A549 (cell line): ENCODE measurements around the gene LATS1. TPM values are rescaled to one million over a fixed set of nuclear protein-coding genes. Genes with fewer than 3 reads are reported as not detected.

Experiments
- ATAC-seq, 2 experiments: fragments of 200-7000 bp in 1 of 2; fragments of >200 bp in 1 of 2; cut with Nextera tagmentation in 1 of 2; cut with Tn5 transposase in 1 of 2; 3 replicates each; pipeline versions ENCODE4 v1.8.0 to v1.9.1; 2018 to 2020; ENCODE audit warnings: mild to moderate bottlenecking in 1 of 2, moderate library complexity in 1 of 2
- CTCF ChIA-PET: fragments of 300-600 bp; sonication (Branson Sonifier 250); formaldehyde crosslinking; extraction: SDS; loops from one replicate; lab custom pipeline; 2021; ENCODE audit warnings: antibody characterized with exemption, inconsistent platforms; lab: Yijun Ruan, JAX
- POLR2A ChIA-PET: fragments of 350-600 bp; formaldehyde crosslinking; extraction: SDS; loops from one replicate; lab custom pipeline; 2021; ENCODE audit warnings: antibody characterized with exemption, inconsistent platforms; lab: Yijun Ruan, JAX
- DNase-seq, 2 experiments: peaks; one replicate each; pipeline versions ENCODE4 v3.0.0 to v3.0.0-alpha.2; 2011 to 2016; ENCODE audit warnings: low read depth in 1 of 2, low spot score in 1 of 2
- FAIRE-seq: peaks from 2 replicates; lab custom pipeline; 2011; peaks lifted over from hg19 to GRCh38; lab: Jason Lieb, UNC
- H3K27ac ChIP-seq, 2 experiments: fragments of >200 bp; sonication (Bioruptor Twin); formaldehyde crosslinking; 3 replicates each; pipeline ENCODE4 v1.5.1; 2016 to 2017
- H3K4me1 ChIP-seq: fragments of >200 bp; sonication (Bioruptor Twin); formaldehyde crosslinking; 3 replicates; pipeline ENCODE4 v1.6.1; 2016
- H3K4me2 ChIP-seq: fragments of >200 bp; sonication (Bioruptor Twin); formaldehyde crosslinking; 3 replicates; pipeline ENCODE4 v1.6.1; 2016
- H3K4me3 ChIP-seq: fragments of >200 bp; sonication (Bioruptor Twin); formaldehyde crosslinking; 3 replicates; pipeline ENCODE4 v1.5.1; 2016
- H3K9me3 ChIP-seq: fragments of >200 bp; sonication (Bioruptor Twin); formaldehyde crosslinking; 3 replicates; pipeline ENCODE4 v1.6.1; 2016
- BHLHE40 ChIP-seq: IDR thresholded peaks from 2 replicates; pipeline ENCODE4 v1.6.1; 2012; ENCODE audit warnings: low read depth, low read length, inconsistent platforms
- EHMT2 ChIP-seq: fragments of 200-600 bp; sonication (generic); IDR thresholded peaks from 2 replicates; pipeline ENCODE4 v1.6.1; 2016; ENCODE audit warnings: antibody characterized with exemption, low read depth, mild to moderate bottlenecking, moderate library complexity
- EP300 ChIP-seq, 2 experiments: fragments of >200 bp; sonication (Bioruptor Twin); formaldehyde crosslinking; IDR thresholded peaks; 2 replicates in 1 of 2; 3 replicates in 1 of 2; pipeline ENCODE4 v1.6.1; 2016 to 2017
- ESRRA ChIP-seq: fragments of 150-350 bp; IDR thresholded peaks from 2 replicates; pipeline ENCODE4 v1.6.1; 2014; ENCODE audit warnings: mild to moderate bottlenecking, low read length, borderline replicate concordance
- FOSB ChIP-seq: fragments of 250-450 bp; sonication (Bioruptor Pico); IDR thresholded peaks from 2 replicates; pipeline ENCODE4 v1.5.0; 2020; ENCODE audit warnings: mild to moderate bottlenecking, moderate library complexity
- HEYL ChIP-seq: fragments of 250-450 bp; sonication (Bioruptor Pico); IDR thresholded peaks from 2 replicates; pipeline ENCODE4 v1.8.0; 2021; ENCODE audit warnings: mild to moderate bottlenecking, moderate library complexity
- HOXA7 ChIP-seq: fragments of 250-450 bp; sonication (Bioruptor Pico); IDR thresholded peaks from 2 replicates; pipeline ENCODE4 v1.5.0; 2020; ENCODE audit warnings: mild to moderate bottlenecking, moderate library complexity
- HOXB13 ChIP-seq: fragments of 250-450 bp; sonication (Bioruptor Pico); IDR thresholded peaks from 2 replicates; pipeline ENCODE4 v1.5.0; 2020; ENCODE audit warnings: low read depth, mild to moderate bottlenecking, moderate library complexity
- HOXB5 ChIP-seq: fragments of 250-450 bp; sonication (Bioruptor Pico); IDR thresholded peaks from 2 replicates; pipeline ENCODE4 v1.5.0; 2020; ENCODE audit warnings: mild to moderate bottlenecking, moderate library complexity
- NPAS2 ChIP-seq: fragments of 250-450 bp; sonication (Bioruptor Pico); IDR thresholded peaks from 2 replicates; pipeline ENCODE4 v1.8.0; 2022; ENCODE audit warnings: mild to moderate bottlenecking, moderate library complexity, borderline replicate concordance
- POLR2A ChIP-seq: IDR thresholded peaks from 2 replicates; pipeline ENCODE4 v1.6.1; 2012; ENCODE audit warnings: mild to moderate bottlenecking, low read length
- SREBF2 ChIP-seq: fragments of 450-650 bp; IDR thresholded peaks from 2 replicates; pipeline ENCODE4 v1.6.1; 2014; ENCODE audit warnings: mild to moderate bottlenecking, moderate library complexity
- TP53 ChIP-seq: fragments of 250-450 bp; sonication (Bioruptor Pico); IDR thresholded peaks from 2 replicates; pipeline ENCODE4 v1.5.0; 2021; ENCODE audit warnings: mild to moderate bottlenecking, moderate library complexity
- ZNF302 ChIP-seq: fragments of 250-450 bp; sonication (Bioruptor Pico); IDR thresholded peaks from 2 replicates; pipeline ENCODE4 v1.9.0; 2021; ENCODE audit warnings: inconsistent platforms, mild to moderate bottlenecking, moderate library complexity
- WGBS: methylation state at CpG from one replicate; pipeline ENCODE4 v1.1.6; 2017; ENCODE audit errors: missing lambda C conversion rate; 5-methylcytosine and 5-hydroxymethylcytosine counted together
- polyA plus RNA-seq, 4 experiments: library from polyadenylated mRNA; depleted of rRNA in 3 of 4; stranded (reverse); fragments of >200 nt; fragmentation: RNase III in 1 of 4; extraction: RNeasy Plus Mini Kit Qiagen cat#74134 plus additional on column Dnase treatment in 1 of 4; gene quantifications; 2 replicates in 3 of 4; 3 replicates in 1 of 4; pipeline ENCODE4 v1.2.3, GENCODE V29; 2011 to 2017
- small RNA-seq, 6 experiments: library from RNA; depleted of rRNA; stranded (forward); fragments of <200 nt; gene quantifications; one replicate each; pipeline ENCODE3, GENCODE V24; 2012
- TF ChIP-seq, protein P1 (sequence below): IDR thresholded peaks from 2 replicates; pipeline ENCODE4 v1.6.1; 2012
- TF ChIP-seq, protein P2 (sequence below): fragments of >200 bp; sonication (Bioruptor Twin); formaldehyde crosslinking; IDR thresholded peaks from 3 replicates; pipeline ENCODE4 v1.6.1; 2016
- TF ChIP-seq, protein P3 (sequence below): IDR thresholded peaks from 2 replicates; pipeline ENCODE4 v1.6.1; 2012; ENCODE audit warnings: low read depth, borderline replicate concordance
- TF ChIP-seq, protein P4 (sequence below): fragments of 450-650 bp; IDR thresholded peaks from 2 replicates; pipeline ENCODE4 v1.6.1; 2014; ENCODE audit warnings: antibody characterized with exemption
- TF ChIP-seq, protein P5 (sequence below): fragments of >200 bp; sonication (Bioruptor Twin); formaldehyde crosslinking; IDR thresholded peaks from 3 replicates; pipeline ENCODE4 v1.5.1; 2016
- TF ChIP-seq, protein P6 (sequence below): fragments of 250-450 bp; sonication (Bioruptor Pico); IDR thresholded peaks from 2 replicates; pipeline ENCODE4 v1.5.0; 2021; ENCODE audit warnings: mild to moderate bottlenecking, moderate library complexity, borderline replicate concordance

The LATS1 gene
- polyA plus RNA-seq, 2 of the 4 experiments (the other 2 are of a cell fraction): 6.1 to 18.5 TPM

DNA sequence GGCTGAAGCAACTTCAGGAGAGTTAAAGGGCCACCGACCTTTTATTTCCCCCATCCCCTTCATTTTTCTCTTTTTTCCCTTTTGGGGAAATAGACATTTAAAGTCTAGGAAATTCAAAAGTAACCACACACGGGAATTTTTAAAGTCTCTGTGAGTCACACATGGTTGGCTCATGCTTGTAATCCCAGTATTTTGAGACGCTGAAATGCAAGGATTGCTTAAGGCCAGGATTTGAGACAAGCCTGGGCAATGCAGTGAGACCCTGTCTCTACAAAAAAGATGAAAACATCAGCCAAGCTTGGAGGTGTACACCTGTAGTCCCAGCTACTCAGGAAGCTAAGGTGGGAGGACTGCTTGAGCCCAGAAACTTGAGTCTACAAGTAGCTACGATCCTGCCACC is 103.6 kb downstream of the LATS1 start:
- no peaks in the 10 kb centered on the region for H3K9me3 ChIP-seq
- no peak overlapping the region for H3K27ac ChIP-seq
- CTCF ChIA-PET: interaction anchor here (1.2 kb wide), 1 partner anchor 9 kb away, joined by 3 read pairs; no protein-coding TSS in a partner anchor
- H3K4me1 ChIP-seq: no peaks in the 10 kb centered on the region
- WGBS: 82% methylated on average over 4 of the region's 4 CpGs
- POLR2A ChIA-PET: no interaction called here
- H3K4me3 ChIP-seq: no peak overlapping the region
- TF ChIP-seq HOXA7 (no peak), ESRRA (no peak), EP300 (IDR thresholded peaks at IDR 0.05) (no peak), SREBF2 (no peak)
- TF ChIP-seq, protein P1, sequence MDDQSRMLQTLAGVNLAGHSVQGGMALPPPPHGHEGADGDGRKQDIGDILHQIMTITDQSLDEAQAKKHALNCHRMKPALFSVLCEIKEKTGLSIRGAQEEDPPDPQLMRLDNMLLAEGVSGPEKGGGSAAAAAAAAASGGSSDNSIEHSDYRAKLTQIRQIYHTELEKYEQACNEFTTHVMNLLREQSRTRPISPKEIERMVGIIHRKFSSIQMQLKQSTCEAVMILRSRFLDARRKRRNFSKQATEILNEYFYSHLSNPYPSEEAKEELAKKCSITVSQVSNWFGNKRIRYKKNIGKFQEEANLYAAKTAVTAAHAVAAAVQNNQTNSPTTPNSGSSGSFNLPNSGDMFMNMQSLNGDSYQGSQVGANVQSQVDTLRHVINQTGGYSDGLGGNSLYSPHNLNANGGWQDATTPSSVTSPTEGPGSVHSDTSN: no peak
- DNase-seq (no peak), ATAC-seq (no peak), FAIRE-seq (no peak)
- H3K4me2 ChIP-seq: no peak overlapping the region

DNA sequence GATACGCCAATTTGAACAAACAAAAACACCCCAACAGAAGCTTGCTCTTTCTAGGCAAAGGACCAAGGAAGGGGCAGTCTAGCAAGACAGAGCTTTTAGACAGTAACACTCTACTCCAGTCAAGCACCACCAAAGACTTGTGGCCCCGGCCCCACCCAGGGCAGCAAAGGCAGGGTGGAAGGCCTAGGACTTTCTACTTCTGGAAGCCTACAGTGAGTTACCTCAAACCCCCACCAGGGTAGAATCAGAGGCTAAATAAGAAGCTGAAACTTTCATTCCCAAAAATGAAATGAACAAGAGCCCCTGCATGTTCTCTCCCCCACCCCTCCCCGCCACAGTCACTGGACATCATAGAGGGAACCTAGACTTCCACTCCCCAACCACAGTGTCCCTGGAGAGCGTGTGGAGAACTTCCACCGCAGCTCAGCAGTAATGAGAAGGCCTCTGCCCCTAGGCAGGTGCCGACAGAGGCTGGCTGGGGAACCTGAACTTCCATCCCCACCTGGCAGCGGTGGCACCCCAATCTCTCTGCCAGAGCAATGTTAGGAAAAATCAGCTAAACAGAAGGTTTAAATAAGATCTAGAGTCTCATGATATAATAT is 109.4 kb downstream of the LATS1 start:
- Histone ChIP-seq H3K27ac (no peak overlapping the region), H3K4me1 (no peaks in the 10 kb centered on the region), H3K9me3 (no peaks in the 10 kb centered on the region), H3K4me3 (no peak overlapping the region), H3K4me2 (no peak overlapping the region)
- ATAC-seq (no peak), DNase-seq (no peak), FAIRE-seq (no peak)
- ChIA-PET CTCF (interaction anchor here (1.0 to 1.3 kb wide), 2 partner anchors 14 to 15 kb away, joined by 3 read pairs; no protein-coding TSS in a partner anchor), POLR2A (no interaction called here)
- 100% methylated on average over 1 of the region's 7 CpGs for WGBS
- TF ChIP-seq, protein P2, sequence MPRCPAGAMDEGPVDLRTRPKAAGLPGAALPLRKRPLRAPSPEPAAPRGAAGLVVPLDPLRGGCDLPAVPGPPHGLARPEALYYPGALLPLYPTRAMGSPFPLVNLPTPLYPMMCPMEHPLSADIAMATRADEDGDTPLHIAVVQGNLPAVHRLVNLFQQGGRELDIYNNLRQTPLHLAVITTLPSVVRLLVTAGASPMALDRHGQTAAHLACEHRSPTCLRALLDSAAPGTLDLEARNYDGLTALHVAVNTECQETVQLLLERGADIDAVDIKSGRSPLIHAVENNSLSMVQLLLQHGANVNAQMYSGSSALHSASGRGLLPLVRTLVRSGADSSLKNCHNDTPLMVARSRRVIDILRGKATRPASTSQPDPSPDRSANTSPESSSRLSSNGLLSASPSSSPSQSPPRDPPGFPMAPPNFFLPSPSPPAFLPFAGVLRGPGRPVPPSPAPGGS: no peak
- TF ChIP-seq, protein P3, sequence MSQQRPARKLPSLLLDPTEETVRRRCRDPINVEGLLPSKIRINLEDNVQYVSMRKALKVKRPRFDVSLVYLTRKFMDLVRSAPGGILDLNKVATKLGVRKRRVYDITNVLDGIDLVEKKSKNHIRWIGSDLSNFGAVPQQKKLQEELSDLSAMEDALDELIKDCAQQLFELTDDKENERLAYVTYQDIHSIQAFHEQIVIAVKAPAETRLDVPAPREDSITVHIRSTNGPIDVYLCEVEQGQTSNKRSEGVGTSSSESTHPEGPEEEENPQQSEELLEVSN: no peak
- TF ChIP-seq EHMT2: no peak
- no peak for TF ChIP-seq HOXB5
- no peak for TF ChIP-seq NPAS2 (CRISPR knock-in tag)
- no peak for TF ChIP-seq BHLHE40
- no peak for TF ChIP-seq HEYL
- no peak for TF ChIP-seq POLR2A
- TF ChIP-seq, protein P4, sequence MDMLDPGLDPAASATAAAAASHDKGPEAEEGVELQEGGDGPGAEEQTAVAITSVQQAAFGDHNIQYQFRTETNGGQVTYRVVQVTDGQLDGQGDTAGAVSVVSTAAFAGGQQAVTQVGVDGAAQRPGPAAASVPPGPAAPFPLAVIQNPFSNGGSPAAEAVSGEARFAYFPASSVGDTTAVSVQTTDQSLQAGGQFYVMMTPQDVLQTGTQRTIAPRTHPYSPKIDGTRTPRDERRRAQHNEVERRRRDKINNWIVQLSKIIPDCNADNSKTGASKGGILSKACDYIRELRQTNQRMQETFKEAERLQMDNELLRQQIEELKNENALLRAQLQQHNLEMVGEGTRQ: no peak
- TF ChIP-seq TP53 (CRISPR knock-in tag): no peak
- TF ChIP-seq EP300 (IDR thresholded peaks at IDR 0.05): no peak
- TF ChIP-seq, protein P5, sequence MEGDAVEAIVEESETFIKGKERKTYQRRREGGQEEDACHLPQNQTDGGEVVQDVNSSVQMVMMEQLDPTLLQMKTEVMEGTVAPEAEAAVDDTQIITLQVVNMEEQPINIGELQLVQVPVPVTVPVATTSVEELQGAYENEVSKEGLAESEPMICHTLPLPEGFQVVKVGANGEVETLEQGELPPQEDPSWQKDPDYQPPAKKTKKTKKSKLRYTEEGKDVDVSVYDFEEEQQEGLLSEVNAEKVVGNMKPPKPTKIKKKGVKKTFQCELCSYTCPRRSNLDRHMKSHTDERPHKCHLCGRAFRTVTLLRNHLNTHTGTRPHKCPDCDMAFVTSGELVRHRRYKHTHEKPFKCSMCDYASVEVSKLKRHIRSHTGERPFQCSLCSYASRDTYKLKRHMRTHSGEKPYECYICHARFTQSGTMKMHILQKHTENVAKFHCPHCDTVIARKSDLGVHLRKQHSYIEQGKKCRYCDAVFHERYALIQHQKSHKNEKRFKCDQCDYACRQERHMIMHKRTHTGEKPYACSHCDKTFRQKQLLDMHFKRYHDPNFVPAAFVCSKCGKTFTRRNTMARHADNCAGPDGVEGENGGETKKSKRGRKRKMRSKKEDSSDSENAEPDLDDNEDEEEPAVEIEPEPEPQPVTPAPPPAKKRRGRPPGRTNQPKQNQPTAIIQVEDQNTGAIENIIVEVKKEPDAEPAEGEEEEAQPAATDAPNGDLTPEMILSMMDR: no peak
- no peak for TF ChIP-seq HOXB13
- TF ChIP-seq ZNF302 (CRISPR knock-in tag): no peak
- no peak for TF ChIP-seq FOSB
- TF ChIP-seq, protein P6, sequence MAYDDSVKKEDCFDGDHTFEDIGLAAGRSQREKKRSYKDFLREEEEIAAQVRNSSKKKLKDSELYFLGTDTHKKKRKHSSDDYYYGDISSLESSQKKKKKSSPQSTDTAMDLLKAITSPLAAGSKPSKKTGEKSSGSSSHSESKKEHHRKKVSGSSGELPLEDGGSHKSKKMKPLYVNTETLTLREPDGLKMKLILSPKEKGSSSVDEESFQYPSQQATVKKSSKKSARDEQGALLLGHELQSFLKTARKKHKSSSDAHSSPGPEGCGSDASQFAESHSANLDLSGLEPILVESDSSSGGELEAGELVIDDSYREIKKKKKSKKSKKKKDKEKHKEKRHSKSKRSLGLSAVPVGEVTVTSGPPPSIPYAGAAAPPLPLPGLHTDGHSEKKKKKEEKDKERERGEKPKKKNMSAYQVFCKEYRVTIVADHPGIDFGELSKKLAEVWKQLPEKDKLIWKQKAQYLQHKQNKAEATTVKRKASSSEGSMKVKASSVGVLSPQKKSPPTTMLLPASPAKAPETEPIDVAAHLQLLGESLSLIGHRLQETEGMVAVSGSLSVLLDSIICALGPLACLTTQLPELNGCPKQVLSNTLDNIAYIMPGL: no peak

Small RNA genes lying within 50 kb of the gene (small RNA-seq; reads per million reads assigned to genes)
- gene RF00019: 0 reads per million in 6 experiments

Other genes with a start within 250 kb of the LATS1 start
- 0.04 and 0.12 TPM in 2 replicates for gene ZC3H12D, start 233.1 kb downstream of the LATS1 start, polyA plus RNA-seq (2011; rRNA removed)
- gene ZC3H12D, start 233.1 kb downstream of the LATS1 start, polyA plus RNA-seq (2017; fragmentation: RNase III; extraction: RNeasy Plus Mini Kit Qiagen cat#74134 plus additional on column Dnase treatment): 0.04 to 0.05 TPM (median 0.04 TPM) in 3 replicates
- gene PPIL4, start 172.1 kb downstream of the LATS1 start, polyA plus RNA-seq (2011; rRNA removed): 8.9 and 12.1 TPM in 2 replicates
- gene PPIL4, start 172.1 kb downstream of the LATS1 start, polyA plus RNA-seq (2017; fragmentation: RNase III; extraction: RNeasy Plus Mini Kit Qiagen cat#74134 plus additional on column Dnase treatment): 16.5 to 18.2 TPM (median 17.2 TPM) in 3 replicates
- gene GINM1, start 151.7 kb downstream of the LATS1 start, polyA plus RNA-seq (2011; rRNA removed): 25.9 and 34.9 TPM in 2 replicates
- 23.1 to 24.2 TPM (median 24.0 TPM) in 3 replicates for gene GINM1, start 151.7 kb downstream of the LATS1 start, polyA plus RNA-seq (2017; fragmentation: RNase III; extraction: RNeasy Plus Mini Kit Qiagen cat#74134 plus additional on column Dnase treatment)
- 20.4 and 27.0 TPM in 2 replicates for gene KATNA1, start 69.4 kb downstream of the LATS1 start, polyA plus RNA-seq (2011; rRNA removed)
- 8.8 to 9.4 TPM (median 9.3 TPM) in 3 replicates for gene KATNA1, start 69.4 kb downstream of the LATS1 start, polyA plus RNA-seq (2017; fragmentation: RNase III; extraction: RNeasy Plus Mini Kit Qiagen cat#74134 plus additional on column Dnase treatment)
- 40.3 and 49.5 TPM in 2 replicates for gene NUP43, start 28.4 kb upstream of the LATS1 start, polyA plus RNA-seq (2011; rRNA removed)
- 19.2 to 21.3 TPM (median 20.0 TPM) in 3 replicates for gene NUP43, start 28.4 kb upstream of the LATS1 start, polyA plus RNA-seq (2017; fragmentation: RNase III; extraction: RNeasy Plus Mini Kit Qiagen cat#74134 plus additional on column Dnase treatment)
- gene PCMT1, start 31.6 kb upstream of the LATS1 start, polyA plus RNA-seq (2011; rRNA removed): 89.5 and 99.3 TPM in 2 replicates
- gene PCMT1, start 31.6 kb upstream of the LATS1 start, polyA plus RNA-seq (2017; fragmentation: RNase III; extraction: RNeasy Plus Mini Kit Qiagen cat#74134 plus additional on column Dnase treatment): 86.6 to 92.4 TPM (median 91.0 TPM) in 3 replicates
- 57.7 and 59.2 TPM in 2 replicates for gene LRP11, start 146.3 kb upstream of the LATS1 start, polyA plus RNA-seq (2011; rRNA removed)
- gene LRP11, start 146.3 kb upstream of the LATS1 start, polyA plus RNA-seq (2017; fragmentation: RNase III; extraction: RNeasy Plus Mini Kit Qiagen cat#74134 plus additional on column Dnase treatment): 37.4 to 53.8 TPM (median 48.9 TPM) in 3 replicates
- 2.8 and 4.2 TPM in 2 replicates for gene RAET1E, start 180.0 kb upstream of the LATS1 start, polyA plus RNA-seq (2011; rRNA removed)
- 3.3 to 5.4 TPM (median 4.5 TPM) in 3 replicates for gene RAET1E, start 180.0 kb upstream of the LATS1 start, polyA plus RNA-seq (2017; fragmentation: RNase III; extraction: RNeasy Plus Mini Kit Qiagen cat#74134 plus additional on column Dnase treatment)
- 10.1 and 14.6 TPM in 2 replicates for gene RAET1G, start 205.0 kb upstream of the LATS1 start, polyA plus RNA-seq (2011; rRNA removed)
- 15.5 to 29.8 TPM (median 24.4 TPM) in 3 replicates for gene RAET1G, start 205.0 kb upstream of the LATS1 start, polyA plus RNA-seq (2017; fragmentation: RNase III; extraction: RNeasy Plus Mini Kit Qiagen cat#74134 plus additional on column Dnase treatment)
- gene ULBP2, start 223.9 kb upstream of the LATS1 start, polyA plus RNA-seq (2011; rRNA removed): 2.7 and 3.2 TPM in 2 replicates
- gene ULBP2, start 223.9 kb upstream of the LATS1 start, polyA plus RNA-seq (2017; fragmentation: RNase III; extraction: RNeasy Plus Mini Kit Qiagen cat#74134 plus additional on column Dnase treatment): 4.2 to 5.0 TPM (median 4.5 TPM) in 3 replicates
- gene ULBP1, start 245.8 kb upstream of the LATS1 start, polyA plus RNA-seq (2011; rRNA removed): 5.7 and 6.6 TPM in 2 replicates
- gene ULBP1, start 245.8 kb upstream of the LATS1 start, polyA plus RNA-seq (2017; fragmentation: RNase III; extraction: RNeasy Plus Mini Kit Qiagen cat#74134 plus additional on column Dnase treatment): 0.89 to 1.2 TPM (median 1.1 TPM) in 3 replicates